PC-3 (cell line): ENCODE data around the gene SAP25. TPM values are rescaled to one million over a fixed set of nuclear protein-coding genes. Genes with fewer than 3 reads are reported as not detected.
"Not testable (repeated sequence)": the region's sequence is repeated elsewhere in the genome, so short reads cannot be mapped to it uniquely, and the experiment has no call there.

Experiments used
- ATAC-seq: fragments of 200-7000 bp; cut with Tn5 transposase; 2 replicates; pipeline ENCODE4 v1.9.1; 2020; ENCODE audit warnings: mild to moderate bottlenecking, moderate library complexity
- BruUV-seq: library from RNA; stranded (reverse); fragments of 400-500 nt; replicated peaks from 2 replicates; lab custom pipeline; 2021; lab: Mats Ljungman, UMichigan
- CTCF ChIA-PET: fragments of 300-600 bp; sonication (Branson Sonifier 250); formaldehyde crosslinking; loops from one replicate; lab custom pipeline; 2022; ENCODE audit warnings: antibody characterized with exemption; lab: Charles Lee
- POLR2A ChIA-PET: fragments of 300-600 bp; sonication (Branson Sonifier 250); formaldehyde crosslinking; loops from one replicate; lab custom pipeline; 2022; ENCODE audit warnings: antibody characterized with exemption; ENCODE audit not compliant: unreplicated experiment; lab: Charles Lee
- DNase-seq: peaks from one replicate; pipeline ENCODE4 v3.0.0-alpha.2; 2015
- H2AFZ ChIP-seq: fragments of 300-600 bp; sonication (generic); 2 replicates; pipeline ENCODE4 v1.6.0; 2016; ENCODE audit warnings: antibody characterized with exemption, low read length
- H3F3A ChIP-seq: fragments of 300-600 bp; sonication (generic); one replicate; pipeline ENCODE4 v1.6.0; 2017; ENCODE audit warnings: antibody characterized with exemption, low read length, control low read depth, mild to moderate bottlenecking; ENCODE audit not compliant: unreplicated experiment
- H3K27ac ChIP-seq: fragments of 300-600 bp; sonication (generic); 2 replicates; pipeline ENCODE4 v1.5.1; 2016; ENCODE audit warnings: mild to moderate bottlenecking, low read length
- H3K27me3 ChIP-seq: fragments of 300-600 bp; sonication (generic); 2 replicates; pipeline ENCODE4 v1.6.1; 2016; ENCODE audit warnings: low read length, mixed read lengths
- H3K36me3 ChIP-seq: fragments of 300-600 bp; sonication (generic); 2 replicates; pipeline ENCODE4 v1.6.1; 2016; ENCODE audit warnings: low read depth, mixed run types, low read length, mixed read lengths
- H3K4me1 ChIP-seq: fragments of 300-600 bp; sonication (generic); 2 replicates; pipeline ENCODE4 v1.5.1; 2016; ENCODE audit warnings: low read length; ENCODE audit not compliant: insufficient read depth
- H3K4me2 ChIP-seq: fragments of 300-600 bp; sonication (generic); 2 replicates; pipeline ENCODE4 v1.6.0; 2016; ENCODE audit warnings: low read length
- H3K4me3 ChIP-seq: fragments of 300-600 bp; sonication (generic); 2 replicates; pipeline ENCODE4 v1.5.1; 2016; ENCODE audit warnings: mild to moderate bottlenecking, low read length, mixed read lengths
- H3K79me2 ChIP-seq: fragments of 300-600 bp; sonication (generic); 2 replicates; pipeline ENCODE4 v1.6.1; 2017; ENCODE audit warnings: low read length, mixed read lengths
- H3K9ac ChIP-seq: fragments of 300-600 bp; sonication (generic); 2 replicates; pipeline ENCODE4 v1.6.0; 2016; ENCODE audit warnings: mild to moderate bottlenecking, low read length
- H3K9me2 ChIP-seq: fragments of 300-600 bp; sonication (generic); replicated peaks from 2 replicates; pipeline ENCODE4 v1.6.1; 2016; ENCODE audit warnings: mixed run types, low read length, mixed read lengths
- H3K9me3 ChIP-seq: fragments of 300-600 bp; sonication (generic); 2 replicates; pipeline ENCODE4 v1.6.1; 2016; ENCODE audit warnings: low read length, mixed read lengths
- H4K20me1 ChIP-seq: fragments of 300-600 bp; sonication (generic); 2 replicates; pipeline ENCODE4 v1.6.1; 2016; ENCODE audit warnings: low read length, mixed read lengths
- CTCF ChIP-seq: fragments of 300-600 bp; sonication (generic); conservative IDR thresholded peaks from 2 replicates; pipeline ENCODE4 v1.5.1; 2017; ENCODE audit warnings: antibody characterized with exemption, low read depth, mild to moderate bottlenecking, low read length
- EZH2 ChIP-seq: fragments of 300-600 bp; sonication (generic); IDR thresholded peaks from one replicate; pipeline ENCODE4 v1.6.1; 2017; ENCODE audit warnings: antibody characterized with exemption, mild to moderate bottlenecking, low read length; ENCODE audit not compliant: unreplicated experiment
- EZH2phosphoT487 ChIP-seq: fragments of 300-600 bp; sonication (generic); IDR thresholded peaks from 2 replicates; pipeline ENCODE4 v1.6.1; 2018; ENCODE audit warnings: mild to moderate bottlenecking, antibody characterized with exemption, low read length, borderline replicate concordance
- intact Hi-C: fragments of 100-400 bp; cut with micrococcal nuclease; formaldehyde crosslinking; loops from 2 replicates; pipeline ENCODE4 v1.9.0; 2023
- total RNA-seq: library from RNA; depleted of rRNA; stranded (reverse); fragments of >200 nt; gene quantifications from 2 replicates; pipeline ENCODE4 v1.2.3, GENCODE V29; 2014

Gene SAP25
- total RNA-seq, 1 experiment from 2014 or later: 0.22 TPM

- POLR2A ChIA-PET: no interaction called here
- ATAC-seq: no peak
- no TSS peak for BruUV-seq
These were observed 6.5 kb downstream of the SAP25 start for GRCh38 chr7:100567031-100567730.

GRCh38 chr7:100566018-100566531 lies 7.6 kb downstream of the SAP25 start:
- no peaks in the 10 kb centered on the region for H3K36me3 ChIP-seq
- H3F3A ChIP-seq: no peaks in the 10 kb centered on the region
- ChIA-PET CTCF (interaction anchor here (0.6 kb wide), 1 partner anchor 126 kb away, joined by 4 read pairs; no protein-coding TSS in a partner anchor), POLR2A (interaction anchor here (0.6 kb wide), 1 partner anchor 19 kb away, joined by 3 read pairs; no protein-coding TSS in a partner anchor)
- no peak overlapping the region for H3K9ac ChIP-seq
- no peaks in the 10 kb centered on the region for H3K27me3 ChIP-seq
- H4K20me1 ChIP-seq: no peaks in the 10 kb centered on the region
- no peaks in the 10 kb centered on the region; the same call in 1 of the 2 replicates for H3K4me1 ChIP-seq
- no peaks in the 10 kb centered on the region for H3K9me2 ChIP-seq
- intact Hi-C loops: no loop called here
- H3K27ac ChIP-seq: no peak overlapping the region
- H3K4me2 ChIP-seq: no peak overlapping the region
- no TSS peak for BruUV-seq
- ATAC-seq (no peak), DNase-seq (no peak)
- TF ChIP-seq CTCF (no peak), EZH2 (no peak), EZH2phosphoT487 (no peak)
- H3K4me3 ChIP-seq: no peak overlapping the region
- no peaks in the 10 kb centered on the region for H3K9me3 ChIP-seq
- H2AFZ ChIP-seq: no peak overlapping the region
- H3K79me2 ChIP-seq: no peaks in the 10 kb centered on the region

More at GRCh38 chr7:100567031-100567730, 6.5 kb downstream of the SAP25 start:
- Histone ChIP-seq H3K9me3 (no peaks in the 10 kb centered on the region), H3K27me3 (no peaks in the 10 kb centered on the region), H3K36me3 (no peaks in the 10 kb centered on the region), H4K20me1 (no peaks in the 10 kb centered on the region), H3K4me1 (no peaks in the 10 kb centered on the region; the same call in 1 of the 2 replicates), H3K9me2 (no peaks in the 10 kb centered on the region), H3F3A (no peaks in the 10 kb centered on the region), H3K4me2 (no peak overlapping the region), H2AFZ (no peak overlapping the region), H3K79me2 (no peaks in the 10 kb centered on the region), H3K27ac (no peak overlapping the region), H3K9ac (no peak overlapping the region), H3K4me3 (no peak overlapping the region)
- TF ChIP-seq EZH2phosphoT487 (no peak), EZH2 (no peak), CTCF (no peak)
- no peak for DNase-seq
- intact Hi-C loops: no loop called here
- CTCF ChIA-PET: no interaction called here

DNA sequence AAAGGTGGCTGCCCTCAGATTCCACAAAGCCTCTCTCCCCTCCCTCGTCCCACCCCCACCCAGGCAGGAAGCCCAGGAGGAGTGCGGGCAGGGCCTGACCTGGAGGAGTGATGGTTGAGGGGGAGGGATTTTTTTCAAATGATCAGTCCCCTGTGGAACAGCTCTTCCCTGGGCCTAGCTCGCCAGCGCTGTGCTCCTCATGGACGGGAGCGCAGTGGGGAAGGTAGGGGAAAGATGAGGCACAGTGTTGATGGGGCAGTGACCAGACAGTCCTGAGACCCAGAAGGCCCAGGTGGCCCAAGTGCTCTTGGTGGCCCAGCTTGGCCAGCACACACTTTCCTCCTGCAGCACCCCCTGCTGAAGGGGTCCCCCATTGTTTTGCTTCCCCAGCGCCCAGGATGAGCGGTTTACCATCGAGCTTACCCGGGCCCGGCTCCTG lies 8.5 kb downstream of the SAP25 start:
- no peaks in the 10 kb centered on the region for H3K27me3 ChIP-seq
- no peaks in the 10 kb centered on the region; the same call in 1 of the 2 replicates for H3K4me1 ChIP-seq
- TF ChIP-seq EZH2: no peak
- no peak for TF ChIP-seq EZH2phosphoT487
- TF ChIP-seq CTCF: no peak
- H3K9me3 ChIP-seq: no peaks in the 10 kb centered on the region
- ChIA-PET CTCF (interaction anchor here (2.5 kb wide), 1 partner anchor 23 kb away, joined by 12 read pairs; no protein-coding TSS in a partner anchor), POLR2A (interaction anchor here (0.6 kb wide), 1 partner anchor 20 kb away, joined by 3 read pairs; no protein-coding TSS in a partner anchor)
- H3K27ac ChIP-seq: no peak overlapping the region
- no TSS peak for BruUV-seq
- H3F3A ChIP-seq: no peaks in the 10 kb centered on the region
- ATAC-seq: no peak
- H4K20me1 ChIP-seq: no peaks in the 10 kb centered on the region
- H3K9ac ChIP-seq: no peak overlapping the region
- no peaks in the 10 kb centered on the region for H3K79me2 ChIP-seq
- DNase-seq: no peak
- no peaks in the 10 kb centered on the region for H3K9me2 ChIP-seq
- no peaks in the 10 kb centered on the region for H3K36me3 ChIP-seq
- H3K4me2 ChIP-seq: no peak overlapping the region
- H2AFZ ChIP-seq: no peak overlapping the region
- H3K4me3 ChIP-seq: no peak overlapping the region
- intact Hi-C loops: no loop called here

DNA sequence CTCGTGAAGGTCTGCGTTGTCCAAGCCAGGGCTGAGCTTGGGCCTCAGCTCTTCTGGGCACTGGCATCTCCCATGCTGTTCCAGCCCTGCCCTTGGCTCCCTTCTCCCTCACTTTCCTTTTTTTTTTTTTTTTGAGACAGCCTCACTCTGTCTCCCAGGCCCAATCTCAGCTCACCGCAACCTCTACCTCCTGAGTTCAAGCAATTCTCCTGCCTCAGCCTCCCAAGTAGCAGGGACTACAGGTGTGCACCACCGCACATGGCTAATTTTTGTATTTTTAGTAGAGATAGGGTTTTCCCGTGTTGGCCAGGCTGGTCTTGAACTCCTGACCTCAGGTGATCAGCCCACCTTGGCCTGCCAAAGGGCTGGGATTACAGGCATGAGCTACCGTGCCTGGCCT lies 9.3 kb downstream of the SAP25 start:
- H3K27ac ChIP-seq, DNase-seq, H2AFZ ChIP-seq, H3K9me2 ChIP-seq, H3K27me3 ChIP-seq, H3K4me3 ChIP-seq, POLR2A ChIA-PET, H3K4me1 ChIP-seq, BruUV-seq, H3K79me2 ChIP-seq, H3F3A ChIP-seq, H4K20me1 ChIP-seq, H3K36me3 ChIP-seq, ATAC-seq, H3K4me2 ChIP-seq, H3K9ac ChIP-seq, H3K9me3 ChIP-seq: not testable (repeated sequence)
- CTCF ChIA-PET: interaction anchor here (0.6 to 2.5 kb wide), 2 partner anchors 24 to 95 kb away, joined by 9 to 12 read pairs; no protein-coding TSS in a partner anchor
- intact Hi-C loops: loop anchor here (1.0 kb wide), 1 partner anchor 24 kb away; no protein-coding TSS in a partner anchor
